Measurements from ENCODE around the gene COL26A1. TPM values are rescaled to one million over a fixed set of nuclear protein-coding genes. Genes with fewer than 3 reads are reported as not detected.
"Not testable (repeated sequence)": the region's sequence is repeated elsewhere in the genome, so short reads cannot be mapped to it uniquely, and the experiment has no call there.

COL26A1 gene
- total RNA-seq, 2 experiments from 2014 or later: not detected

DNA sequence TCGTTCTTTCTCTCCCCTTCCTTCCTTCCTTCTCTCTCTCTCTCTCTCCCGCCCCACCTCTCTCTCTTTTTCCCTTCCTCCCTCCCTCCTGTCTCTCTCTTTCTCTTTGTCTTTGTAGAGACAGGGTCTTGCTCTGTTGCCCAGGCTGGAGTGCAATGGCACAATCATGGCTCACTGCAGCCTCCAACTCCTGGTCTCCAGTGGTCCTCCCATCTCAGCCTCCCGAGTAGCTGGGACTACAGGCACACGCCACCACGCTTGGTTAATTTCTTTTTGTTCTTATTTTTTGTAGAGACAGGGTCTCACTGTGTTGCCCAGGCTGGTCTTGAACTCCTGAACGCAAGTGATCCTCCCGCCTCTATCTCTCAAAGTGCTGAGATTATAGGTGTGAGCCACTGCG lies 71.5 kb downstream of the COL26A1 start:
- intact Hi-C loops (cut with micrococcal nuclease); H3K36me3 Mint-ChIP-seq; H3K4me3 Mint-ChIP-seq; H3K27ac Mint-ChIP-seq; H3K9me3 Mint-ChIP-seq; CTCF ChIA-PET; DNase-seq; H3K4me1 Mint-ChIP-seq (ENCODE audit: low read depth); POLR2A ChIA-PET: not testable (repeated sequence)
- H3K27me3 Mint-ChIP-seq: peaks cover 26% of the 10 kb centered on the region

DNA sequence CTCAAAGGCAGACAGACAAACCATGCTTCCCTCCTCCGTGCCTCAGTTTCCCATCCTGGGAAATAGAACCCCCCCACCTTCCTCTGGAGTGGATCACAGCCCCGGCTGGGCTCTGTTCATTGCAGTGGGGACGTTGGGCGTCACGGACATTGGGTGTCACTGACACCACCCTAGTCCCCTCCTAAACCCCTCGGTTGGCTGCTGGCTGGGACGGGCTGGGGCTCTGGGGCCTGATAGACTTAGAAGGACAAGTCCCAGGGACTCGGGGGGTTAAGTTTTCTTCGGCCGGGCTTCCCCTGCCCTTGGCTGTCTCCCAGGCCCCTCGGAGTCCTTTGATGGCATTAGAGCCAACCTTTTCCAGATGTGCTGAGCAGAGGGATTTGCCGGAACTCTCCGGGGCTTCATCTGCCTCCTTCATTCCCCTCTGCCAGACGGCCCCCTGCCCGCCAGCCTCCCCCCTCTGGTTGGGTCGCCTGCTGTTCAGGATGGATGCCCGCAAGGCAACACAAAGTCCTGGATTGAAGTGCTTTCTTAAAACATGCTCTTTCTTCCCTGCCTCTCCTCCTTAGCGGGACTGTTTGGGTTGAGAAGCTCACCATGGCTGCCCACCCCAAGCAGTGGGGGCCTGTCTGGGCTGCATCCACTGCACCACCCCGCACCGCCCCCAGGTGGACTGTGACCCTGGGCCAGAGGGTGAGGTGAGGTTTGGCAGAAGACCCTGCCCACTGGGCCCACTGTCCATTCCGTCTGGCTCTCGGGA lies 73.0 kb downstream of the COL26A1 start:
- DNase-seq: no peak
- Mint-ChIP-seq H3K27me3 (peaks cover 26% of the 10 kb centered on the region), H3K36me3 (no peaks in the 10 kb centered on the region), H3K27ac (no peak overlapping the region), H3K9me3 (no peaks in the 10 kb centered on the region), H3K4me3 (no peak overlapping the region), H3K4me1 (ENCODE audit: low read depth) (no peaks in the 10 kb centered on the region)
- CTCF ChIA-PET: interaction anchor here (0.6 kb wide), 1 partner anchor 72 kb away, joined by 3 read pairs; no protein-coding TSS in a partner anchor
- POLR2A ChIA-PET: no interaction called here
- intact Hi-C loops (cut with micrococcal nuclease): no loop called here

- Mint-ChIP-seq H3K36me3 (no peaks in the 10 kb centered on the region), H3K27me3 (peaks cover 26% of the 10 kb centered on the region), H3K4me1 (ENCODE audit: low read depth) (no peaks in the 10 kb centered on the region), H3K4me3 (no peak overlapping the region), H3K27ac (no peak overlapping the region), H3K9me3 (no peaks in the 10 kb centered on the region)
- DNase-seq: no peak
- intact Hi-C loops (cut with micrococcal nuclease): no loop called here
- ChIA-PET POLR2A (no interaction called here), CTCF (interaction anchor here (0.6 kb wide), 1 partner anchor 72 kb away, joined by 3 read pairs; no protein-coding TSS in a partner anchor)
Measured at GRCh38 chr7:101436221-101436735, 73.6 kb downstream of the COL26A1 start.

DNA sequence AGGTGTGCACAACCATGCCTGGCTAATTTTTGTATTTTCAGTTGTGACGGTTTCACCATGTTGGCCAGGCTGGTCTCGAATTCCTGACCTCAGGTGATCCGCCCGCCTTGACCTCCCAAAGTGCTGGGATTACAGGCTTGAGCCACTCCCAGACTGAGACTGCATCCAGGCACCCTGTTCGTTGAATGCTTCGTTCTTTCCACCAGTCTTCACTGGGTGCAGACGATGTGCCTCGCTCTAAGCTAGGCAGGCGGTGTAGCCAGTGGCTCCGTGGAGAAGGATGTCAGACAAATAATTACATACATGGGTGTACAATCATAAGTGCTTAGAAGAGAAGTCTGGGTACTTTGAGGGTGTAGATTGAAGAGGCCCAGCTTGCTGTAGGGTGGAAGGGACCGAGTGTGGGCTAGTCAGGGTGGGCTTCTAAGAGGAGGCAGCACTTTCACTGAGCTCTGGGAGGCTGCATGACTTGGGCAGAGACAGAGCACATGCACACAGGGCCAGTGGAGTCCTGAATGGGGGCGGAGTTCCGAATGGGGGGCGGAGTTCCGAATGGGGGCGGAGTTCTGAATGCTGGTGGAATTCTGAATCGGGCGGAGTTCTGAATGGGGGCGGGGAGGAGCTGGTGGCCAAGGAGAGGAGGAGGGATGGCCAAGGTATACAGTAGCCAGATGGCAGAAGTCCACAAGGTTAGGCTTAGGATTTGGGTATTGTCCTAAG lies 74.3 kb downstream of the COL26A1 start:
- intact Hi-C loops (cut with micrococcal nuclease): no loop called here
- CTCF ChIA-PET: interaction anchor here (1.4 kb wide), 1 partner anchor 73 kb away, joined by 3 read pairs; no protein-coding TSS in a partner anchor
- no peak for DNase-seq
- POLR2A ChIA-PET: no interaction called here
- Mint-ChIP-seq H3K4me3 (no peak overlapping the region), H3K9me3 (no peaks in the 10 kb centered on the region), H3K27me3 (peaks cover 26% of the 10 kb centered on the region), H3K27ac (no peak overlapping the region), H3K36me3 (no peaks in the 10 kb centered on the region), H3K4me1 (ENCODE audit: low read depth) (no peaks in the 10 kb centered on the region)

DNA sequence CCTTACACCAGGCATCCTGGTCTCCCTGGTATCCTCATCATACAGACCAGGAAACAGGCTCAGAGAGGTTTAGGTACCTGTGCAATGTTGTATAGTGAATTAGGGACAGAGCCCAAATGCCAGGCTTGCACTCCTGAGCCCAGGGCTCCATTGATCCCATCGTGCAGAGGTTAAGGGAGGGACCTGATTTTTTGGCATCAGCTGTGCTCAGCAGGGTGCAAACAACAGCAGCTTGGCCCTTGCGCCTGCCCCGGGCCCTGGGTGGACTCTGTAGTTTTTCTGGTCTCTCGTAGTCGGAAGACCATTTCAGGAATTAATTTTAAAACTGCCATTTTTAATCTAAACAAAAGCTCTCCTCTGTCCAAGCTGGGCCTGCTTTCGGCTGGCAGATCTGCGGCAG lies 79.2 kb downstream of the COL26A1 start:
- peaks cover 14% of the 10 kb centered on the region for H3K27me3 Mint-ChIP-seq
- no peak overlapping the region for H3K27ac Mint-ChIP-seq
- ChIA-PET POLR2A (no interaction called here), CTCF (no interaction called here)
- H3K4me1 Mint-ChIP-seq (ENCODE audit: low read depth): peaks cover 5% of the 10 kb centered on the region
- no peaks in the 10 kb centered on the region for H3K9me3 Mint-ChIP-seq
- no peak for DNase-seq
- no peak overlapping the region for H3K4me3 Mint-ChIP-seq
- H3K36me3 Mint-ChIP-seq: no peaks in the 10 kb centered on the region
- intact Hi-C loops (cut with micrococcal nuclease): no loop called here

DNA sequence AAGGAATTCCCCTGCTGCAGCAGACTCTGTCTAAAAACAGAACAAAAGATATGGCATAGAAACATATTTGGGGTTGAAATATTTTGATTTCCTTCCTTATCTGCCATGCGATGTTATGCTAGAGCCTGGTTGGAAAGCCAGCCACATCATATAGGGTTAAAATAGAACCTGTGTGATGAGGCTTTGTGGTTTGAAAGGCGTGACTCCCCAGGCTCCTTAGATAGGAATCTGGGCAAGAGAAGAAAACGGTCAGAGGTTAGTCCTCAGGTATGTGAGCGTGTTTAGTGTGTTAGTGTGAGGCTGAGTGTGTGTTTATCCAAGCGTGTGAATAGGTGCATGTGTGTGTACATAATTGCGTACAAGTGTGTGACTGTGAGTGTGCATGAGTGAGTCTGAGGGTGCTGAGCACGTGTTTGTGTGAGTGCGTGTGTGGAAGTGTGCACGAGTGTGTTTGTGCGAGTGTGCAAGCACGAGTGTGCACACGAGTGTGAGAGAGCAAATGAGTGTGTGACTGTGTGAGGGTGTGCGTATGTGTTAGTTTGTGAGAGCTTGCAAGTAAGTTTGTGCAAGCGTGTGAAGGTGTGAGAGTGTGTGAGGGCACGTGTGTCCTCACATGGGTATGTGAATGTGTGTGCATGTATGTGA lies 79.9 kb downstream of the COL26A1 start:
- H3K9me3 Mint-ChIP-seq: no peaks in the 10 kb centered on the region
- ChIA-PET CTCF (no interaction called here), POLR2A (no interaction called here)
- H3K4me1 Mint-ChIP-seq (ENCODE audit: low read depth): peaks cover 5% of the 10 kb centered on the region
- no peak for DNase-seq
- peaks cover 11% of the 10 kb centered on the region for H3K27me3 Mint-ChIP-seq
- no peak overlapping the region for H3K27ac Mint-ChIP-seq
- intact Hi-C loops (cut with micrococcal nuclease): no loop called here
- H3K4me3 Mint-ChIP-seq: no peak overlapping the region
- no peaks in the 10 kb centered on the region for H3K36me3 Mint-ChIP-seq

DNA sequence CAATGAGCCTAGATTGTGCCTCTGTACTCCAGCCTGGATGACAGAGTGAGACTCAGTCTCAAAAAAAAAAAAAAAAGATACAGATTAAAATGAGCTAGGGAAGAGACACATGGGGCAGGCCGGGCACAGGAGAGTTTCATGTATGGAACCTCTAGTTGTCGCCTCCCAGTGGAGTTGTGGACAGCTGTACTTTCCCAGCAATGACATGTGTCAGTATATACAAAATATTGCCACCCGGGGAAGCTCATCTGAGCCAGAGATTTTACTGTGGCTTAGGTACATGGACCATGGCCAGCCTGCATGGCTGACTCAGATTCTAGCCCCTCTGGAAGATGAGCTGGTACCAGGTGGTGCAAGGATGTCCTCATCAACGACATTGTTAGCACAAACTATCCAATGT lies 87.4 kb downstream of the COL26A1 start:
- peaks cover 4% of the 10 kb centered on the region for H3K27me3 Mint-ChIP-seq
- H3K36me3 Mint-ChIP-seq: no peaks in the 10 kb centered on the region
- H3K9me3 Mint-ChIP-seq: no peaks in the 10 kb centered on the region
- H3K4me3 Mint-ChIP-seq: no peak overlapping the region
- H3K4me1 Mint-ChIP-seq (ENCODE audit: low read depth): no peaks in the 10 kb centered on the region
- H3K27ac Mint-ChIP-seq: no peak overlapping the region
- ChIA-PET POLR2A (no interaction called here), CTCF (interaction anchor here (0.8 kb wide), 1 partner anchor 9 kb away, joined by 3 read pairs; no protein-coding TSS in a partner anchor)
- DNase-seq: no peak
- intact Hi-C loops (cut with micrococcal nuclease): no loop called here

DNA sequence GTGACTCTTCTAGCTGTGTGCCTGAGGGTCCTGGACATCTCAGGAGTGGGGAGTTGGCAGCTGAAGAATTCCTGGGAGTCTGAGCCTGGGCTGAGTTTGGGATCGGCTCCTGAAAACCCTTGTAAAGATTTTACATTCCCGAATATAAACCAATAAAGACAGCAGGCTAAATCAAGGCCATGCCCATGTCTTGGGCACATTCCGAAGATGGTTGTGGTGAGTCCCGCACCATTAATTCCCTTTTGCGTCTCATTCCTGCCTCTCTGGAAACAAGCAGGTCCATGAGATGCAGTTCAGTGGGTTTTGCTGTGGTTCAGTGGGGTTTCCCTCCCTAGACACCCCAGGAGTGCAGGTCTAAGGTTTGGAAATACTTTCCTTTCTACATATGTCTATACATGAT lies 90.9 kb downstream of the COL26A1 start:
- Mint-ChIP-seq H3K27me3 (no peaks in the 10 kb centered on the region), H3K4me1 (ENCODE audit: low read depth) (no peaks in the 10 kb centered on the region), H3K27ac (no peak overlapping the region), H3K36me3 (no peaks in the 10 kb centered on the region), H3K9me3 (no peaks in the 10 kb centered on the region), H3K4me3 (no peak overlapping the region)
- no peak for DNase-seq
- ChIA-PET CTCF (interaction anchor here (1.4 kb wide), 1 partner anchor 13 kb away, joined by 3 read pairs; no protein-coding TSS in a partner anchor), POLR2A (no interaction called here)
- intact Hi-C loops (cut with micrococcal nuclease): no loop called here

- POLR2A ChIA-PET: no interaction called here
- no peak for DNase-seq
- intact Hi-C loops (cut with micrococcal nuclease): no loop called here
- no peaks in the 10 kb centered on the region for H3K27me3 Mint-ChIP-seq
- H3K4me3 Mint-ChIP-seq: no peak overlapping the region
- H3K27ac Mint-ChIP-seq: no peak overlapping the region
- CTCF ChIA-PET: no interaction called here
- H3K4me1 Mint-ChIP-seq (ENCODE audit: low read depth): no peaks in the 10 kb centered on the region
- H3K9me3 Mint-ChIP-seq: no peaks in the 10 kb centered on the region
- H3K36me3 Mint-ChIP-seq: no peaks in the 10 kb centered on the region
Measured at GRCh38 chr7:101457001-101457750, 94.5 kb downstream of the COL26A1 start.

GRCh38 chr7:101465131-101465530 lies 102.5 kb downstream of the COL26A1 start:
- Mint-ChIP-seq H3K27me3 (no peaks in the 10 kb centered on the region), H3K9me3 (no peaks in the 10 kb centered on the region), H3K4me3 (no peak overlapping the region), H3K36me3 (no peaks in the 10 kb centered on the region), H3K4me1 (ENCODE audit: low read depth) (peaks cover 10% of the 10 kb centered on the region), H3K27ac (no peak overlapping the region)
- ChIA-PET CTCF (no interaction called here), POLR2A (no interaction called here)
- intact Hi-C loops (cut with micrococcal nuclease): no loop called here
- no peak for DNase-seq

DNA sequence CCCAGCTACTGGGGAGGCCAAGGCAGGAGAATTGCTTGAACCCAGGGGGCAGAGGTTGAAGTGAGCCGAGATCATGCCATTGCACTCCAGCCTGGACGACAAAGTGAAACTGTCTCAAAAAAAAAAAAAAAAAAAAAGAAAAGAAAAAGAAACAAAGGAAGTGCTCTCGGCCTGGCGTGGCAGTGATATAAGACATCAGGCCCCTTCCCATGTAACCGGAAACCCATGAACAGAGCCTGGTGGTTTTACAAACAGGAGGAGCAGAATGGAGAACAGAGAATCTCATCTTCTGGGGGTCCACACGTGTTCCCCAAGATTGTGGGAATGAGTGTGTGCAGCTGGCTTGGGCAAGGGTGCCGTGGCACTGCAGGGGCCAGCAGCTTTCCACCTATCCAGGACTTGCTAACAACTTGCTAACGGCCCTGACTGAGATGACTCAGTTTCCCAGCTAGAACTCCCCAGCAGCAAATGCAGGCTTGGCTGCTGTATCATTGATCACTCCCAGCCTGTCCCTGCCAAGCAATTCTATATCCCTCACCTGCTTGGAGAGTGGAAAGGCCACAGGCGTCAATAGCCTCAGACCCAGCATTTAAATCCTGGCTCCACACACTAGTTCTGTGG lies 103.0 kb downstream of the COL26A1 start:
- no peak for DNase-seq
- POLR2A ChIA-PET: no interaction called here
- intact Hi-C loops (cut with micrococcal nuclease): no loop called here

More for the DNA sequence above, 103.0 kb downstream of the COL26A1 start:
- Mint-ChIP-seq H3K27ac (peak overlapping the region; percentile 5), H3K27me3 (no peaks in the 10 kb centered on the region), H3K9me3 (no peaks in the 10 kb centered on the region), H3K4me1 (ENCODE audit: low read depth) (peaks cover 10% of the 10 kb centered on the region), H3K36me3 (no peaks in the 10 kb centered on the region), H3K4me3 (no peak overlapping the region)
- CTCF ChIA-PET: no interaction called here

All from activated CD4-positive, alpha-beta memory T cell treated with anti-CD3 and anti-CD28 coated beads for 36 hours (primary cell).